ENCODE results near the gene ATP9B. TPM values are rescaled to one million over a fixed set of nuclear protein-coding genes. Genes with fewer than 3 reads are reported as not detected.
A peak's percentile ranks its signal among the peaks of the same experiment; 100 is the strongest.

Gene ATP9B
- total RNA-seq, 2 donors from 2014 or later = 69.5 to 72.4 TPM

GRCh38 chr18:79092874-79093273 is 23.7 kb downstream of the ATP9B start:
- Mint-ChIP-seq H3K27ac (no peak overlapping the region), H3K36me3 (ENCODE audit: low read depth) (peaks cover 4% of the 10 kb centered on the region), H3K4me1 (peaks cover 26% of the 10 kb centered on the region), H3K27me3 (no peaks in the 10 kb centered on the region), H3K4me3 (no peak overlapping the region)
- DNase-seq (no peak), ATAC-seq (no peak)
- H3K9me3 ChIP-seq (ENCODE audit: control insufficient read depth, low read length, poor library complexity, severe bottlenecking) = no peaks in the 10 kb centered on the region

- Mint-ChIP-seq H3K4me1 (peaks cover 26% of the 10 kb centered on the region), H3K36me3 (ENCODE audit: low read depth) (peaks cover 2% of the 10 kb centered on the region), H3K27ac (no peak overlapping the region), H3K27me3 (no peaks in the 10 kb centered on the region), H3K4me3 (no peak overlapping the region)
- ATAC-seq (no peak), DNase-seq (no peak)
- no peaks in the 10 kb centered on the region for H3K9me3 ChIP-seq (ENCODE audit: control insufficient read depth, low read length, poor library complexity, severe bottlenecking)
Measured at GRCh38 chr18:79093986-79094385, 24.8 kb downstream of the ATP9B start.

DNA sequence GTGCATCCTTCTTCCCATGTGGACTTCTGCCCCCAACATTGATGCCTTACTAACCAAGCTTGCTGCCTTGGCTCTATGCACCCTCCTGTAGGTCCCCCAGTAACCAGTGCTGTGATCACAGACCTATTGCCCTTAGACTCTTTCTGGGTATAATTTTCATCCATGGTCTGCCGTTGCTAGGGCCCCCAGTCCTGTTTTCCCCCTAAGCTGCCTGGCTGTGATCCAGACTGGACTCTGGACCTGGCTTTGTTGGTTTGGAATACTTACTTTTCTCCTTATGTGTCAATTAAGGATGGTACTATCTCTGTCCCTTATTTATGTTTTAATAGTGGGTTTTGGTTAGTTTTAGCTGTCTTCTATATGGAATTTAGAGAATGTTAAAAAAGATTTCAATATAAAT is 26.0 kb downstream of the ATP9B start:
- Mint-ChIP-seq H3K36me3 (ENCODE audit: low read depth) (peaks cover 2% of the 10 kb centered on the region), H3K4me3 (no peak overlapping the region), H3K27ac (no peak overlapping the region)

GRCh38 chr18:79100944-79101343 is 31.8 kb downstream of the ATP9B start:
- Mint-ChIP-seq H3K36me3 (ENCODE audit: low read depth) (peaks cover 7% of the 10 kb centered on the region), H3K4me3 (no peak overlapping the region), H3K27me3 (no peaks in the 10 kb centered on the region), H3K4me1 (peaks cover 22% of the 10 kb centered on the region), H3K27ac (no peak overlapping the region)
- H3K9me3 ChIP-seq (ENCODE audit: control insufficient read depth, low read length, poor library complexity, severe bottlenecking) = no peaks in the 10 kb centered on the region
- DNase-seq (no peak), ATAC-seq (no peak)

More for the DNA sequence above, 26.0 kb downstream of the ATP9B start:
- no peak for DNase-seq
- no peak for ATAC-seq
- H3K9me3 ChIP-seq (ENCODE audit: control insufficient read depth, low read length, poor library complexity, severe bottlenecking) = no peaks in the 10 kb centered on the region
- Mint-ChIP-seq H3K4me1 (peaks cover 26% of the 10 kb centered on the region), H3K27me3 (no peaks in the 10 kb centered on the region)

DNA sequence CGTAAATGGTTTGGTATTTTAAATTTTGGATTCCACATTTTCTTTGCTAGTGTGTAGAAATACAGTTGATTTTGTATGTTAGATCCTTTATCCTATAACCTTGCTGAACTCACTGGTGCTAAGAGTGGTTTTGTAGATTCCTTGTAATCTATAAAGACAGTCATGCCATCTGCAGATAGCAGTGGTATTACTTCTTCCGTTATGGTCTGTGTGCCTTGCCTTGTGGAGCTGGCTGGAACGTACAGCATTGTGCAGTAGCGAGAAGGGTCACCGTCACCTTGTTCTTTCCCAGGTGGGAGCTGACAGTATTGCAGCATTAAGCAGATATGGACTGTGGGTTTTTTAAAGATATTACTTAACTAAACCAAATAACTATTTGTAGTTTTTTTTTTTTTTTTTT is 33.7 kb downstream of the ATP9B start:
- no peak for DNase-seq
- peaks cover 30% of the 10 kb centered on the region for H3K4me1 Mint-ChIP-seq
- peaks cover 5% of the 10 kb centered on the region for H3K36me3 Mint-ChIP-seq (ENCODE audit: low read depth)

DNA sequence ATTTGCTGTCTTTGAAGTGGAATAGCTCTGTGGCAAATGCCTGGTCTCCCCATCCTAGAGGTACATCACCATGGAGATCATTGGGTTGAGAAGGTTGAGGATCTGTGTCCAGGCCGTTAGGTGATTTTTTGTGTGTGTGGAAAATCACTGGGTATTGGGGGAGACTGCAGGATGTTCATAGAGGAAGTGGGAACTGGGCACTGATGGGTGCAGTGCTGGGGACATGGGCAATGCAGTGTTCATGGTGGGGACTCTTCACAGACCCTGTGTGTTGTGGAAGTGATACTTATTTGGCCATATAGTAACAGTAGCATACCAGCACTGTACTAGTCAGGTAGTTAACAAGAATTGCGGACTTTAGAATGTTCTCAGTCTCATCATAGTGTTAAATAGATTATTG is 34.9 kb downstream of the ATP9B start:
- no peaks in the 10 kb centered on the region for H3K9me3 ChIP-seq (ENCODE audit: control insufficient read depth, low read length, poor library complexity, severe bottlenecking)
- H3K27ac Mint-ChIP-seq = no peak overlapping the region
- H3K36me3 Mint-ChIP-seq (ENCODE audit: low read depth) = peaks cover 5% of the 10 kb centered on the region
- no peaks in the 10 kb centered on the region for H3K27me3 Mint-ChIP-seq
- H3K4me1 Mint-ChIP-seq = peaks cover 35% of the 10 kb centered on the region
- H3K4me3 Mint-ChIP-seq = no peak overlapping the region
- ATAC-seq (no peak), DNase-seq (no peak)

More for the DNA sequence above, 33.7 kb downstream of the ATP9B start:
- H3K27ac Mint-ChIP-seq = no peak overlapping the region
- no peaks in the 10 kb centered on the region for H3K9me3 ChIP-seq (ENCODE audit: control insufficient read depth, low read length, poor library complexity, severe bottlenecking)
- H3K27me3 Mint-ChIP-seq = no peaks in the 10 kb centered on the region
- H3K4me3 Mint-ChIP-seq = no peak overlapping the region
- no peak for ATAC-seq

DNA sequence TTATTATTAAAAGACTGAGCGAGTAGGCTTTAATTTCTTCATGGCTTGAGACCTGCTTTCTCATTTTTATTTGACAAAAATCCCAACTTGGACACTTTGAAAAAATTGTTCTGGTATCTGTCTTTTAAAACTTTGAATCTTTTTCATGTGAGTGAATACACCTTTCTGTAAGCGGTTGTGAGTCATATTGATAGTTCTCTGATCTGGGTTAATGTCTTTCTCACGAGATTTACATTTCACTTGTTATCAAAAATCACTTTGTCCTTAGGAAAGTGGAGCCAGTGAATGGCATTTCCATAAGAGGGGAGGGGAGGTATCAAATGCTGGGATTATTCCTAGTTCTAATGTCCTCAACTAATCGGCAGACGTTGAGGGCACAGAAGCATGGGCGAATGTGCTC is 36.3 kb downstream of the ATP9B start:
- no peak for DNase-seq

DNA sequence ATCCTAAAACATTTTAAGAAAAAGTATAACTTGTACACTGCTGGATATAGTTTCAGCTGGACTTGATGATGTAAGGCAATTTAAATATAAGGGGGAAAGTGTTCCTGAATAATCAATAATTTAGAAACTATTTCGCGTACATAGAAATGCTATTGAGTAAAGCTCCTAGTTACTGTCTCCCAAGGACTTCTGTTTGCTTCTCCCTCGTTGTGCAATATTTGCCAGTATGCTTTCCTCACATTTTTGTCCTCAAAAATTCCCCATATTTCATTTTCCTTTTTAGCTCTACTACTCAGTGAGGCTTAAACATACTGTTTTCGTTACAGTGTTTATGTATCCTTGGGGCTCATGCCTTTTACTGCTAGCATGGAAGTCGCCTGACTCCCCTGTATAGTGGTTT is 36.9 kb downstream of the ATP9B start:
- DNase-seq = no peak
- H3K4me1 Mint-ChIP-seq = peaks cover 33% of the 10 kb centered on the region
- peaks cover 3% of the 10 kb centered on the region for H3K36me3 Mint-ChIP-seq (ENCODE audit: low read depth)
- H3K4me3 Mint-ChIP-seq = no peak overlapping the region
- no peak for ATAC-seq
- no peaks in the 10 kb centered on the region for H3K9me3 ChIP-seq (ENCODE audit: control insufficient read depth, low read length, poor library complexity, severe bottlenecking)
- H3K27me3 Mint-ChIP-seq = no peaks in the 10 kb centered on the region
- H3K27ac Mint-ChIP-seq = no peak overlapping the region

More for the DNA sequence above, 36.3 kb downstream of the ATP9B start:
- no peaks in the 10 kb centered on the region for H3K9me3 ChIP-seq (ENCODE audit: control insufficient read depth, low read length, poor library complexity, severe bottlenecking)
- Mint-ChIP-seq H3K36me3 (ENCODE audit: low read depth) (peaks cover 5% of the 10 kb centered on the region), H3K27ac (peak overlapping the region; percentile 29), H3K4me1 (peaks cover 34% of the 10 kb centered on the region), H3K27me3 (no peaks in the 10 kb centered on the region), H3K4me3 (no peak overlapping the region)
- no peak for ATAC-seq

GRCh38 chr18:79107886-79108285 is 38.7 kb downstream of the ATP9B start:
- DNase-seq (no peak), ATAC-seq (no peak)
- no peak overlapping the region for H3K27ac Mint-ChIP-seq
- H3K4me1 Mint-ChIP-seq = peaks cover 28% of the 10 kb centered on the region
- H3K9me3 ChIP-seq (ENCODE audit: control insufficient read depth, low read length, poor library complexity, severe bottlenecking) = no peaks in the 10 kb centered on the region
- H3K36me3 Mint-ChIP-seq (ENCODE audit: low read depth) = peaks cover 3% of the 10 kb centered on the region
- no peaks in the 10 kb centered on the region for H3K27me3 Mint-ChIP-seq
- no peak overlapping the region for H3K4me3 Mint-ChIP-seq

GRCh38 chr18:79108549-79109215 is 39.5 kb downstream of the ATP9B start:
- ATAC-seq = no peak
- no peaks in the 10 kb centered on the region for H3K27me3 Mint-ChIP-seq
- DNase-seq = no peak
- H3K36me3 Mint-ChIP-seq (ENCODE audit: low read depth) = peaks cover 3% of the 10 kb centered on the region
- no peak overlapping the region for H3K27ac Mint-ChIP-seq
- H3K4me1 Mint-ChIP-seq = peaks cover 23% of the 10 kb centered on the region
- H3K9me3 ChIP-seq (ENCODE audit: control insufficient read depth, low read length, poor library complexity, severe bottlenecking) = no peaks in the 10 kb centered on the region
- H3K4me3 Mint-ChIP-seq = no peak overlapping the region

DNA sequence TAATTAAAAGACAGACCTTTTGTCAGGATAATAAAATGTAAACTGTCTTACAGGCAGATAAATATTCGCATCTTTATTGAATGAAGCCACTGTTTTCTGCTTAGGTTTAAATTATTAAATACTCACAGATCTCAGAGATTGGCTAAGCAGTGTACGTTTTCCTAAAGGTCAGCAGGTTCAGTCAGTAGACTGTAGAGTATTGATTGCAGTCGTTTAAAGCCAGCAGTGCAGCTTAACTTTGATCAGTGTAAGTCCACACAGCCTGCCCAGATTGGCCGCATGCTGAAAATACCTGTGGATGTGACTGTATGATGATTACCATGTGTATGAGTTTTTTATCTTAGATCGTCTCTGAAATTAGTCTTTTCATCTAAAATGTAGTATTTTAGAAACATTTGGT is 42.3 kb downstream of the ATP9B start:
- Mint-ChIP-seq H3K4me3 (no peak overlapping the region), H3K4me1 (peaks cover 10% of the 10 kb centered on the region), H3K36me3 (ENCODE audit: low read depth) (no peaks in the 10 kb centered on the region), H3K27me3 (no peaks in the 10 kb centered on the region), H3K27ac (no peak overlapping the region)
- H3K9me3 ChIP-seq (ENCODE audit: control insufficient read depth, low read length, poor library complexity, severe bottlenecking) = no peaks in the 10 kb centered on the region
- no peak for DNase-seq
- no peak for ATAC-seq

DNA sequence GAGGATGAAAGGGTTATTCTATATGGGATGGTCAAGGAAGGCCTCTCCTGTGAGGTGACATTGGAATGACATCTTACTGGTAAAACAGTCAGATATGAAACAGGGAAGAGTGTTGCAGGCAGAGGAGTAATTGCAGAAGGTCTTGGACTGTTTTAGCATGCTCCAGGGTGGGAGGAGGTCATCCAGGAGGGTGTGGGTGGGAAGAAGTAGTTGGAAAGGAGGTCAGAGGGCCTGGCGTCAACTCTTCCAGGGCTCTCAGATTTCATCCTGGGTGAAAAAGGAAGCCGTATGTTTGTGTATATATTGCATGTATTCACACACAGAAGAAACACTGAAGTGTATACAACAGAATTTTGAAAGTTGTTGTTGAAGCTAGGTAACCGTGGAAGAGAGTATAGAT is 48.2 kb downstream of the ATP9B start:
- ATAC-seq = no peak
- Mint-ChIP-seq H3K36me3 (ENCODE audit: low read depth) (peaks cover 3% of the 10 kb centered on the region), H3K4me1 (peaks cover 3% of the 10 kb centered on the region), H3K4me3 (no peak overlapping the region), H3K27ac (no peak overlapping the region), H3K27me3 (no peaks in the 10 kb centered on the region)
- no peaks in the 10 kb centered on the region for H3K9me3 ChIP-seq (ENCODE audit: control insufficient read depth, low read length, poor library complexity, severe bottlenecking)
- DNase-seq = no peak

DNA sequence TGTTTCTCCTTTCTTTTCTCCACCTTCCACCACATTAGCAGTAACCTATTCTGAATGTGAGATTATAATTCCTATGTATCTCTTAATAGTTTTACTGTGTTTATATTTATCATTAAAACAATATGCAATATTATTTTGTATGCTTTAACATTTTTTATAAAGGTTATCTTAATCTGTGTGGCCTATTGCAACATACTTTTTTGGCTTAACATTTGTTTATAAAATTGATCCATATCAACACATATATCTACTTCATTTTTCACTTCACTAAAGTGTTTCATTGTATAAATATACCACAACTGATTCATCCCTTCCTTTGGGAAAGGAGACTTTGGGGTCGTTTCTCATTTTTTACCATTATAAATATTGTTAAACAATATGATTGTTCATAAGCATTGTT is 48.6 kb downstream of the ATP9B start:
- Mint-ChIP-seq H3K36me3 (ENCODE audit: low read depth) (peaks cover 3% of the 10 kb centered on the region), H3K27ac (no peak overlapping the region), H3K4me1 (peaks cover 3% of the 10 kb centered on the region), H3K4me3 (no peak overlapping the region), H3K27me3 (no peaks in the 10 kb centered on the region)
- H3K9me3 ChIP-seq (ENCODE audit: control insufficient read depth, low read length, poor library complexity, severe bottlenecking) = no peaks in the 10 kb centered on the region
- no peak for ATAC-seq
- DNase-seq = no peak

DNA sequence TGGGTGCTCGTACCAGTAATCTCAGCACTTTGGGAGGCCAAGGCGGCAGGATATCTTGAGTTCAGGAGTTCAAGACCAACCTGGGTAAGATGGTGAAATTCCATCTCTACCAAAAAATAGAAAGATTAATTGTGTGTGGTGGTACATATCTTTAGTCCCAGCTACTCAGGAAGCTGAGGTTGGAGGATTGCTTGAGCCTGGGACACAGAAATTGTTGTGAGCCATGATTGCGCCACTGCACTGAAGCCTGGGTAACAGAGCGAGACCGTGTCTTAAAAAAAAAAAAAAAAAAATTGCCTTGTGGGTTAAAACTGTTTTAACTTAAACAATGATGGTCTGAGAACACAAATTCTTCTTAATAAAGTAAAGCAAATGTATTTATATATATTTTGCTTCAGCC is 49.6 kb downstream of the ATP9B start:
- H3K4me1 Mint-ChIP-seq = peaks cover 3% of the 10 kb centered on the region
- DNase-seq (no peak), ATAC-seq (no peak)
- peaks cover 3% of the 10 kb centered on the region for H3K36me3 Mint-ChIP-seq (ENCODE audit: low read depth)
- no peaks in the 10 kb centered on the region for H3K27me3 Mint-ChIP-seq
- no peak overlapping the region for H3K27ac Mint-ChIP-seq
- H3K9me3 ChIP-seq (ENCODE audit: control insufficient read depth, low read length, poor library complexity, severe bottlenecking) = no peaks in the 10 kb centered on the region
- H3K4me3 Mint-ChIP-seq = no peak overlapping the region
